T-helper 2 cell treated with Interferon-gamma antibody and Interleukin-4, amounts not matched to agents 5 μg/mL and 100 μg/mL, for 36 hours (primary cell): ENCODE measurements around the gene SMCR8.
"Not testable (repeated sequence)": the region's sequence is repeated elsewhere in the genome, so short reads cannot be mapped to it uniquely, and the experiment has no call there.

Experiments used
- DNase-seq: peaks from one replicate; pipeline ENCODE4 v3.0.0; 2021; ENCODE audit warnings: low spot score
- H3K27ac Mint-ChIP-seq: one replicate; pipeline ENCODE4 v1.8.0; 2021; ENCODE audit warnings: mild to moderate bottlenecking, mixed read lengths
- H3K27me3 Mint-ChIP-seq: one replicate; pipeline ENCODE4 v1.8.0; 2021; ENCODE audit warnings: low read depth, mixed read lengths
- H3K36me3 Mint-ChIP-seq: one replicate; pipeline ENCODE4 v1.8.0; 2021; ENCODE audit warnings: low read depth, mixed read lengths
- H3K4me1 Mint-ChIP-seq: one replicate; pipeline ENCODE4 v1.8.0; 2021; ENCODE audit warnings: low read depth, mixed read lengths
- H3K4me3 Mint-ChIP-seq: one replicate; pipeline ENCODE4 v1.8.0; 2022; ENCODE audit warnings: mild to moderate bottlenecking, moderate library complexity, mixed read lengths
- H3K9me3 Mint-ChIP-seq: one replicate; pipeline ENCODE4 v1.8.0; 2021; ENCODE audit warnings: mixed read lengths

SMCR8 gene

GRCh38 chr17:18314731-18315561, at the start of gene SMCR8, which contains the start of gene TOP3A:
TSS of gene SMCR8 (plus strand) at chr17:18315293. CDS start at chr17:18315790, 497 bp downstream.
TSS of gene TOP3A (minus strand) at chr17:18314994. CDS start at chr17:18314778, 216 bp downstream.
- Mint-ChIP-seq H3K4me1 (peaks cover 60% of the 10 kb centered on the region), H3K36me3 (peaks cover 52% of the 10 kb centered on the region), H3K4me3 (peak within 1 kb of the TSS; percentile 95), H3K27ac (peak within 1 kb of the TSS; percentile 99), H3K9me3 (no peaks in the 10 kb centered on the region), H3K27me3 (no peaks in the 10 kb centered on the region)
- DNase-seq = peak; percentile 97

GRCh38 chr17:18267366-18267765, 47.7 kb upstream of the SMCR8 start:
- Mint-ChIP-seq H3K27ac (no peak overlapping the region), H3K9me3 (no peaks in the 10 kb centered on the region), H3K27me3 (no peaks in the 10 kb centered on the region), H3K36me3 (peaks cover 7% of the 10 kb centered on the region), H3K4me1 (peaks cover 3% of the 10 kb centered on the region), H3K4me3 (no peak overlapping the region)
- no peak for DNase-seq

GRCh38 chr17:18267927-18268711, 47.0 kb upstream of the SMCR8 start:
- Mint-ChIP-seq H3K27me3 (no peaks in the 10 kb centered on the region), H3K9me3 (no peaks in the 10 kb centered on the region), H3K27ac (no peak overlapping the region), H3K4me3 (no peak overlapping the region), H3K4me1 (peaks cover 3% of the 10 kb centered on the region), H3K36me3 (peaks cover 12% of the 10 kb centered on the region)
- DNase-seq = no peak

- Mint-ChIP-seq H3K4me3 (no peak overlapping the region), H3K36me3 (peaks cover 12% of the 10 kb centered on the region), H3K27me3 (no peaks in the 10 kb centered on the region), H3K27ac (no peak overlapping the region), H3K9me3 (no peaks in the 10 kb centered on the region), H3K4me1 (peaks cover 3% of the 10 kb centered on the region)
- no peak for DNase-seq
These were observed 44.8 kb upstream of the SMCR8 start for GRCh38 chr17:18270046-18270931.

GRCh38 chr17:18277076-18277475, 38.0 kb upstream of the SMCR8 start:
- DNase-seq = no peak
- no peaks in the 10 kb centered on the region for H3K27me3 Mint-ChIP-seq
- no peak overlapping the region for H3K27ac Mint-ChIP-seq
- H3K4me1 Mint-ChIP-seq = no peaks in the 10 kb centered on the region
- peaks cover 45% of the 10 kb centered on the region for H3K36me3 Mint-ChIP-seq
- no peaks in the 10 kb centered on the region for H3K9me3 Mint-ChIP-seq
- H3K4me3 Mint-ChIP-seq = no peak overlapping the region

- no peak for DNase-seq
- H3K4me1 Mint-ChIP-seq = no peaks in the 10 kb centered on the region
- H3K36me3 Mint-ChIP-seq = peaks cover 48% of the 10 kb centered on the region
- no peak overlapping the region for H3K4me3 Mint-ChIP-seq
- H3K27me3 Mint-ChIP-seq = no peaks in the 10 kb centered on the region
- H3K9me3 Mint-ChIP-seq = no peaks in the 10 kb centered on the region
- H3K27ac Mint-ChIP-seq = no peak overlapping the region
These were observed 36.2 kb upstream of the SMCR8 start for GRCh38 chr17:18278867-18279266.

- DNase-seq = no peak
- H3K4me1 Mint-ChIP-seq = peaks cover 2% of the 10 kb centered on the region
- H3K36me3 Mint-ChIP-seq = peaks cover 57% of the 10 kb centered on the region
- H3K9me3 Mint-ChIP-seq = no peaks in the 10 kb centered on the region
- no peaks in the 10 kb centered on the region for H3K27me3 Mint-ChIP-seq
- H3K4me3 Mint-ChIP-seq = no peak overlapping the region
- no peak overlapping the region for H3K27ac Mint-ChIP-seq
These were observed 34.8 kb upstream of the SMCR8 start for GRCh38 chr17:18280249-18280648.

- Mint-ChIP-seq H3K9me3 (no peaks in the 10 kb centered on the region), H3K36me3 (peaks cover 63% of the 10 kb centered on the region), H3K27ac (no peak overlapping the region), H3K4me1 (peaks cover 2% of the 10 kb centered on the region), H3K4me3 (no peak overlapping the region), H3K27me3 (no peaks in the 10 kb centered on the region)
- DNase-seq = no peak
These were observed 34.2 kb upstream of the SMCR8 start for GRCh38 chr17:18280766-18281371.

GRCh38 chr17:18281788-18282187, 33.3 kb upstream of the SMCR8 start:
- Mint-ChIP-seq H3K9me3 (no peaks in the 10 kb centered on the region), H3K27ac (no peak overlapping the region), H3K27me3 (no peaks in the 10 kb centered on the region), H3K36me3 (peaks cover 62% of the 10 kb centered on the region), H3K4me3 (no peak overlapping the region), H3K4me1 (peaks cover 2% of the 10 kb centered on the region)
- no peak for DNase-seq

GRCh38 chr17:18285296-18285695, 29.8 kb upstream of the SMCR8 start:
- no peak for DNase-seq
- no peak overlapping the region for H3K4me3 Mint-ChIP-seq
- H3K4me1 Mint-ChIP-seq = peaks cover 2% of the 10 kb centered on the region
- H3K9me3 Mint-ChIP-seq = no peaks in the 10 kb centered on the region
- H3K27ac Mint-ChIP-seq = no peak overlapping the region
- peaks cover 68% of the 10 kb centered on the region for H3K36me3 Mint-ChIP-seq
- H3K27me3 Mint-ChIP-seq = no peaks in the 10 kb centered on the region

GRCh38 chr17:18291718-18292540, 23.2 kb upstream of the SMCR8 start:
- Mint-ChIP-seq H3K27ac (no peak overlapping the region), H3K9me3 (no peaks in the 10 kb centered on the region), H3K27me3 (no peaks in the 10 kb centered on the region), H3K4me3 (no peak overlapping the region), H3K4me1 (no peaks in the 10 kb centered on the region), H3K36me3 (peaks cover 47% of the 10 kb centered on the region)
- no peak for DNase-seq

GRCh38 chr17:18298061-18298460, 17.0 kb upstream of the SMCR8 start:
- DNase-seq, H3K27me3 Mint-ChIP-seq, H3K9me3 Mint-ChIP-seq, H3K27ac Mint-ChIP-seq, H3K4me1 Mint-ChIP-seq, H3K4me3 Mint-ChIP-seq: not testable (repeated sequence)
- peaks cover 42% of the 10 kb centered on the region for H3K36me3 Mint-ChIP-seq
